HG03558 (cell line): ENCODE data around the gene CAPN10.
A peak's percentile ranks its signal among the peaks of the same experiment; 100 is the strongest.

ENCODE experiments used
- ATAC-seq: cut with Tn5 transposase; IDR thresholded peaks from one replicate; pipeline ENCODE4 v1.9.1; 2021; ENCODE audit warnings: moderate number of reproducible peaks; ENCODE audit not compliant: unreplicated experiment; ENCODE audit errors: extremely low read depth

Gene CAPN10

GRCh38 chr2:240574386-240575100 is 12.0 kb upstream of the CAPN10 start:
- no peak for ATAC-seq

- no peak for ATAC-seq
Measured at GRCh38 chr2:240575101-240575965, 11.2 kb upstream of the CAPN10 start.

GRCh38 chr2:240576036-240576435 is 10.5 kb upstream of the CAPN10 start:
- no peak for ATAC-seq

- ATAC-seq = no peak
Measured at GRCh38 chr2:240576436-240577205, 9.9 kb upstream of the CAPN10 start.

- ATAC-seq = no peak
Measured at GRCh38 chr2:240577281-240578109, 9.0 kb upstream of the CAPN10 start.

GRCh38 chr2:240578110-240578450 is 8.5 kb upstream of the CAPN10 start:
- ATAC-seq = no peak

DNA sequence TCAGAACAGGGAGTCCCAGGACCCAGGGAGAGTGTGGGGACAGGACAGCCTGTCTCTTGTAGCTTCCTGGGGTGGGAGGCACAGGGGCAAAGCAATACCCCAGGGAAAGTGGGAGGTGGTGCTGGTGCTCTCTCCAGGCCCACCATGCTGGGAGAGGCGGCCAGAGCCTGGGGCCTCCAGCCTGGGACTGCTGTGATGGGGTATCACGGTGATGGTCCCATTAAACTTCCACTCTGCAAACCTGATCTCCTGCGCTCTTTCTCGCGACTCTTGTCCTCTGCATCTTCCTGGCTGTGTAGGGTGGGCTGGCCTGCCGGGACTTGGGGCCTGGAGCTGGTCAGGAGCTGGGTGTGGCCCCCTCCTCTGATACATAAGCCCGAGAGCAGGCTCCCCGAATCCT is 8.0 kb upstream of the CAPN10 start:
- no peak for ATAC-seq

DNA sequence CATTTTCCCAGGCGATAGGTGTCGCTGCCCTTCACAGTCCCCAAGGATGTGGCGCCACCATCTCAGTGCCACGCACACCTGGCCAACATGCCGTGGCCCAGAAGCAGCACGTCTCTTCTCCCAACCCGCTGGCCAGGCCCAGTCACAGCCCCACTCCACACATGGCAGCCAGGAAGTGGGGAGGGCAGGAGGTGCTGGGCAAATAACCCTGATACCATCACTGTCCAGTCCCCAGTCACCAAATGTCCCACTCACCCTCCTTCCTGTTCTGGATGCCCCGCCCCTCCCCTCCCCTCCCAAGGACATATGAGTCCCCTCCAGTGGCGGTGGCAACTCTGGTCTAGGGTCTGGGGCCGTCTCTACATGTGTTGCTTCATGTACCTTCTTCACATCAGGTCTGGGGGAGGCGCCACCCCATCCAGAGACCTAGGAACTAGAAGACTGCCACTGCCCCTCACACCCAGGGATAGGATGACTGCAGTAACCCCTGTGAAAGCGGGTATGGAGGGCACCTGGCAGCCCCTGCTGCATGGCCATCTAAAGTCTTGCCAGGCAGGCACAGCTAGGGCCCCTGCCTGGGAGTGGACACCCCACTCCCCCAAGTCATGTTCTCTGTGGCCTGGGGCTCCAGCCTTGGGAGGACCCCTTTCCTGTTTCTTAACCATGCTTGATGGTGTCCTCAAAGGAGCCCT is 7.3 kb upstream of the CAPN10 start:
- ATAC-seq = no peak

- ATAC-seq = no peak
Measured at GRCh38 chr2:240579771-240580614, 6.5 kb upstream of the CAPN10 start.

GRCh38 chr2:240581811-240582210 is 4.7 kb upstream of the CAPN10 start:
- no peak for ATAC-seq

DNA sequence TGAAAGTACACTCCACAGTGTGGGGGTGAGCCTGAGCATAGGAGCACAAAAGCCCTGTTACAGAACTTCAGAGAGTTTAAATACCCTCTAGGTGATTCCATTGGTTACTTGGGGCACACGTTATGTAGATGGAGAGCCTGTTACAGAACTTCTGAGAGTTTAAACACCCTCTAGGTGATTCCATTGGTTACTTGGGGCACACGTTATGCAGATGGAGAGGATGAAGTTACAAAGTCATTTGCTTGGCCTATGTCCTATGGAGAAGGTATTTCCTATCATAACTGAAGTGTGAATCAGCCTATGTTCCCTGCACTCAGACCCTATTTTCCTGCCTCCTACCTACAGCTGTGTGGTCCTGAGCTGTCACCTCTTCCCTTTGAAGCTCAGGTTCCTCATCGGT is 3.8 kb upstream of the CAPN10 start:
- no peak for ATAC-seq

DNA sequence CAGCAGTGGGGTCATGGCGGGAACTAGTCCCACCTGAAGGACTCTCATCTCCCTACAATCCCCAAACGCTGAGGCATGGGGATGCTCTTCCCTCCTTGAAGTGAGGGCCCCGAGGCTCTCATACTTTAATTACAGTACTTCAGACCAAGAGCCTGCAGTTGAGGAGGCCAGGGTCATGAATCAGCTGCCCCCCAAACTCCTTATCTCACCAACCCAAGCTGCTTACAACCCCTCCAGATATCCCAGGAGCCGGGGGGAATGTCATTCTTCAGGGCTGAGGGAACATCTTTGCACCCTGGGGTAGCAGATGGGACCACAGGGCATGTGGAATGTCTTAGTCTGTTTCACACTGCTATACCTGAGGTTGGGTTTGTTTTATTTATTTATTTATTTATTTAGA is 2.8 kb upstream of the CAPN10 start:
- ATAC-seq = no peak

DNA sequence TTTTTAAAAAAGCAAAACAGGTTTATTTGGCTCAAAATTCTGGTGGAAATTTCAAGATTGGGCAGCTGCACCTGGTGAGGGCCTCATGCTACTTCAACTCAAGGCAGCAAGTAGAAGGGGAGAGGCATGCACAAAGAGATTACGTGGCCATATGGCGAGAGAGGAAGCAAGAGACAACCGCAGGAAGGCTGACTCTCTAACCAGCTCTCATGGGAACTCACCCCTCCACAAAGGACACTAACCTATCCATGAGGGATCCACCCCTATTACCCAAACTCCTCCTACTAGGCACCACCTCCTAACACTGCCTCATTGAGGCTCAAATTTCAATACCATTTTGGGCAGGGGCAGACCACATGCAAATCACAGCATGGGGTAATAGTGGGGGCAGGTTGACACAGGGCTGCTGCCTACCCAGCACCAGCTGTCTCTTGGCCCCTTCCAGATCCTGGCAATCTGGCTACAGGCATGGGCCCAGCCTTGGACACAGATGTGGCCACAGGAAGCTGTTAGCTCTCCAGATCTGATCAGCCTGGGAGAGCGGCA is 2.0 kb upstream of the CAPN10 start:
- ATAC-seq = peak; percentile 35

GRCh38 chr2:240585101-240585500 is 1.4 kb upstream of the CAPN10 start:
- peak; percentile 17 for ATAC-seq

DNA sequence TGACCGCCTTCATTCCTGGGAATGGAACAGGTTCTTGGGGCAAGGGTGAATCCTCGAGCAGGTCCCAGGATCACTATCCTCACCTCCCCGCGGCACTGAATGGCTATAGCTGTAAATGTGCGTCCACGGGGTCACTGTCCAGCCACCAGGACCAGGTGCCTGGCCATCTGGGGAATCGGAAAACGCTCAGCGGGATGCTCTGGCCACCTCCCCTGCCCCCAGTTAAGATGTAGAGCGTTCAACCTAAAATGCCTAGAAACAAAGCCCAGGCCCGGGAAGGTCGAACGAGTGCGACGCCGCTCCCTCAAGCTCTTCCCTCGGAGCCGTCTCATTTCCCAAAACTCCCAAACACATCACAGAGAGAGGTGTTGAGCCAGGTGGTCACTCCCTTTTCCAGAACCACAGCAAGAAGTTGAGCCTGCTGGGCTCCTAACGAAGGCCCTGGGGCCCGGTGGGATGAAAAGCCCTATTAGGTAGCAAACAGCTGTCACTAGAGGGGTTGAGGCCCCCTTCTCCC is 795 bp upstream of the CAPN10 start:
- no peak for ATAC-seq

- ATAC-seq = no peak
Measured at GRCh38 chr2:240586919-240587800, 626 bp downstream of the CAPN10 start.

DNA sequence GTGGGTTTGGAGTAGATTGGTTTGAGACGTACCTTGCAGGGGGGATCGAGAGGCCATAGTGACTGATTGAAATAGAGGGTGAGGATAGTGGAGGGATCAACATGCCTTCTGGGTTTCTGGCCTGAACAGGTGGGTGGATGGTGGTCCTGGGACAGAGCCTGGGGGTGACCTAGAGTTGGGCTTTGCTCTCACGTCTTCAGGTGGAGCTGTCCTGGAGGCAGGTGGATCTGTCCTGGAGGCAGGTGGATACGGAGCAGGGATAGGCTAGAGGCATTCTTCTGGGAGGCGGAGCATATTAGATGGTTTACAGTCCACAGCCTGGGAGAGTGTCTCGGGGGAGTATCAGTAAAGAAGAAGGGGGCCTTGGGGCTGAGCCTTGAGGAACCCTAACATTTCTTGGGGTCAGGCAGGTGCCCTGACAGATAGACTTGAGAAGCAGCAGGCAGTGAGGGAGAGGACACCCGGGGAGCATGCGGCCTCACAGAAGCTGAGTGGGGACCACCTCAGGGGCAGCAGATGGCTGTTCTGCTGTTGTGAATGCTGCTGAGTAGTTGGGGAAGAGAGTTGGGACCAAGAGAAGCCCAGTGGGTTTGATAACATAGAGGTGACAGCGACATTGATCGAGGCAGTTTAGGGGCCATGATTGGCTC is 1.6 kb downstream of the CAPN10 start:
- no peak for ATAC-seq
